H1 (cell line): ENCODE measurements around the gene MPST. TPM values are rescaled to one million over a fixed set of nuclear protein-coding genes. Genes with fewer than 3 reads are reported as not detected.

Source experiments
- CTCF ChIA-PET: fragments of 300-600 bp; sonication (Branson Sonifier 250); formaldehyde crosslinking; loops from one replicate; lab custom pipeline; 2021; ENCODE audit not compliant: partially characterized antibody; lab: Charles Lee
- POLR2A ChIA-PET: fragments of 300-600 bp; sonication (Branson Sonifier 250); formaldehyde crosslinking; loops from one replicate; lab custom pipeline; 2021; ENCODE audit warnings: inconsistent platforms; ENCODE audit not compliant: partially characterized antibody; lab: Charles Lee
- DNase-seq, 2 experiments: peaks; one replicate each; pipeline versions ENCODE4 v3.0.0 to v3.0.0-alpha.2; 2010 to 2022; ENCODE audit warnings: low spot score in 2 of 2, low read depth in 1 of 2, mixed read lengths in 1 of 2
- FAIRE-seq: peaks from 2 replicates; lab custom pipeline; 2011; peaks lifted over from hg19 to GRCh38; lab: Jason Lieb, UNC
- H2AFZ ChIP-seq: 2 replicates; pipeline ENCODE4 v1.8.1; 2012; ENCODE audit warnings: low read length, inconsistent platforms
- H2AK5ac ChIP-seq: 2 replicates; pipeline ENCODE4 v1.6.1; 2013; ENCODE audit warnings: low read depth, low read length
- H2BK120ac ChIP-seq: replicated peaks from 2 replicates; pipeline ENCODE3; 2013; ENCODE audit warnings: low read depth, low read length, inconsistent platforms
- H2BK12ac ChIP-seq: 2 replicates; pipeline ENCODE4 v1.6.1; 2013; ENCODE audit warnings: low read depth, low read length
- H2BK15ac ChIP-seq: 2 replicates; pipeline ENCODE4 v1.6.1; 2013; ENCODE audit warnings: low read length
- H2BK20ac ChIP-seq: 2 replicates; pipeline ENCODE4 v1.6.1; 2013; ENCODE audit warnings: low read length
- H2BK5ac ChIP-seq: 2 replicates; pipeline ENCODE4 v1.6.1; 2013; ENCODE audit warnings: low read depth, low read length
- H3K14ac ChIP-seq: 2 replicates; pipeline ENCODE4 v1.6.1; 2013; ENCODE audit warnings: inconsistent platforms; ENCODE audit not compliant: insufficient read length
- H3K18ac ChIP-seq: 2 replicates; pipeline ENCODE4 v1.6.1; 2013; ENCODE audit warnings: low read length; ENCODE audit errors: extremely low read depth
- H3K23ac ChIP-seq: 2 replicates; pipeline ENCODE4 v1.6.1; 2013; ENCODE audit warnings: inconsistent platforms; ENCODE audit not compliant: insufficient read length
- H3K23me2 ChIP-seq: 2 replicates; pipeline ENCODE4 v1.6.1; 2013; ENCODE audit warnings: low read depth, low read length
- H3K27ac ChIP-seq: 2 replicates; pipeline ENCODE4 v1.6.1; 2011; ENCODE audit warnings: low read depth, low read length, inconsistent platforms
- H3K27me3 ChIP-seq, 4 experiments: replicated peaks in 1 of 4; 1 replicate in 1 of 4; 2 replicates in 3 of 4; pipeline versions ENCODE4 v1.6.1 to v1.8.1; 2011 to 2013; ENCODE audit warnings: low read length in 3 of 4, mild to moderate bottlenecking in 3 of 4, inconsistent platforms in 2 of 4, mixed read lengths in 2 of 4, moderate library complexity in 1 of 4; ENCODE audit not compliant: control insufficient read depth in 3 of 4, insufficient read depth in 3 of 4; ENCODE audit errors: extremely low read depth in 1 of 4
- H3K36me3 ChIP-seq, 4 experiments: 2 replicates each; pipeline versions ENCODE4 v1.6.1 to v1.8.1; 2011 to 2013; ENCODE audit warnings: mild to moderate bottlenecking in 4 of 4, low read length in 3 of 4, moderate library complexity in 2 of 4, control low read depth in 1 of 4, inconsistent platforms in 1 of 4; ENCODE audit not compliant: insufficient read depth in 4 of 4, control insufficient read depth in 2 of 4
- H3K4ac ChIP-seq: replicated peaks from 2 replicates; pipeline ENCODE3; 2013; ENCODE audit warnings: low read length, low read depth, mixed read lengths, inconsistent platforms; ENCODE audit not compliant: insufficient read length
- H3K4me1 ChIP-seq, 4 experiments: replicated peaks in 1 of 4; 1 replicate in 1 of 4; 2 replicates in 3 of 4; pipeline versions ENCODE4 v1.6.1 to v1.8.1; 2011 to 2013; ENCODE audit warnings: low read length in 3 of 4, inconsistent platforms in 2 of 4, mixed read lengths in 1 of 4; ENCODE audit not compliant: insufficient read depth in 4 of 4, control insufficient read depth in 3 of 4
- H3K4me2 ChIP-seq, 2 experiments: 2 replicates each; pipeline versions ENCODE4 v1.6.1 to v1.8.1; 2011 to 2013; ENCODE audit warnings: low read depth in 2 of 2, low read length in 2 of 2, control low read depth in 1 of 2, inconsistent platforms in 1 of 2, mild to moderate bottlenecking in 1 of 2; ENCODE audit not compliant: insufficient read depth in 1 of 2
- H3K4me3 ChIP-seq, 4 experiments: fragments of 200-600, 300-600 bp in 1 of 4; sonication (generic), shearing (Covaris generic), sonication (Bioruptor Twin) in 1 of 4; 2 replicates each; pipeline versions ENCODE4 v1.5.1 to v1.8.1; 2011 to 2016; ENCODE audit warnings: low read length in 4 of 4, low read depth in 3 of 4, control low read depth in 2 of 4, inconsistent platforms in 2 of 4, mild to moderate bottlenecking in 2 of 4, mixed read lengths in 1 of 4, moderate library complexity in 1 of 4; ENCODE audit not compliant: insufficient read depth in 2 of 4; ENCODE audit errors: extremely low read depth in 1 of 4
- H3K56ac ChIP-seq: replicated peaks from 2 replicates; pipeline ENCODE3; 2013; ENCODE audit warnings: low read depth, mild to moderate bottlenecking, mixed read lengths, low read length, inconsistent platforms; ENCODE audit not compliant: insufficient read length
- H3K79me1 ChIP-seq: 2 replicates; pipeline ENCODE4 v1.6.1; 2013; ENCODE audit warnings: low read depth, low read length, control low read depth
- H3K79me2 ChIP-seq, 2 experiments: 2 replicates each; pipeline versions ENCODE4 v1.6.1 to v1.8.1; 2012 to 2013; ENCODE audit warnings: low read length in 2 of 2, mild to moderate bottlenecking in 2 of 2, inconsistent platforms in 1 of 2; ENCODE audit not compliant: insufficient read depth in 2 of 2, control insufficient read depth in 1 of 2
- H3K9ac ChIP-seq, 4 experiments: replicated peaks in 1 of 4; 1 replicate in 1 of 4; 2 replicates in 3 of 4; pipeline versions ENCODE4 v1.6.1 to v1.8.1; 2011 to 2013; ENCODE audit warnings: low read depth in 3 of 4, low read length in 3 of 4, control low read depth in 2 of 4, mild to moderate bottlenecking in 2 of 4, moderate library complexity in 2 of 4, inconsistent platforms in 1 of 4; ENCODE audit errors: extremely low read depth in 1 of 4
- H3K9me3 ChIP-seq, 2 experiments: 2 replicates each; pipeline versions ENCODE4 v1.6.1 to v1.8.1; 2012 to 2013; ENCODE audit warnings: mild to moderate bottlenecking in 2 of 2, moderate library complexity in 2 of 2, control low read depth in 1 of 2, inconsistent platforms in 1 of 2, low read depth in 1 of 2, low read length in 1 of 2, mixed read lengths in 1 of 2; ENCODE audit not compliant: insufficient read depth in 2 of 2
- H4K20me1 ChIP-seq, 2 experiments: replicated peaks in 1 of 2; 2 replicates each; pipeline versions ENCODE3 to v1.8.1; 2011 to 2013; ENCODE audit warnings: inconsistent platforms in 2 of 2, low read length in 2 of 2, mild to moderate bottlenecking in 1 of 2; ENCODE audit not compliant: insufficient read depth in 2 of 2, control insufficient read depth in 1 of 2
- H4K5ac ChIP-seq: 2 replicates; pipeline ENCODE4 v1.6.1; 2013; ENCODE audit warnings: low read length, low read depth, mixed read lengths, inconsistent platforms; ENCODE audit not compliant: insufficient read length
- H4K8ac ChIP-seq: 2 replicates; pipeline ENCODE4 v1.8.0; 2013; ENCODE audit warnings: mild to moderate bottlenecking, moderate library complexity, low read length, inconsistent platforms; ENCODE audit not compliant: insufficient read depth; ENCODE audit errors: extremely low read depth
- H4K91ac ChIP-seq: replicated peaks from 2 replicates; pipeline ENCODE3; 2013; ENCODE audit warnings: low read length, mixed read lengths, inconsistent platforms; ENCODE audit not compliant: insufficient read length
- NANOG ChIP-seq: IDR thresholded peaks from 2 replicates; pipeline ENCODE4 v1.6.1; 2011; ENCODE audit warnings: low read length, low read depth, mild to moderate bottlenecking, inconsistent platforms; ENCODE audit not compliant: insufficient read depth, poor library complexity, severe bottlenecking
- POLR2AphosphoS5 ChIP-seq: IDR thresholded peaks from 2 replicates; pipeline ENCODE4 v1.6.1; 2011; ENCODE audit warnings: low read depth, low read length
- RBBP5 ChIP-seq: IDR thresholded peaks from 2 replicates; pipeline ENCODE4 v1.7.1; 2012; ENCODE audit warnings: low read depth, mild to moderate bottlenecking, inconsistent platforms, low read length, moderate library complexity, borderline replicate concordance
- RFX5 ChIP-seq: IDR thresholded peaks from 2 replicates; pipeline ENCODE4 v1.6.1; 2011; ENCODE audit warnings: low read depth, low read length, improper control_type of control experiment, borderline replicate concordance
- SP1 ChIP-seq: IDR thresholded peaks from 2 replicates; pipeline ENCODE4 v1.6.1; 2011; ENCODE audit warnings: low read depth, low read length
- SP2 ChIP-seq: IDR thresholded peaks from 2 replicates; pipeline ENCODE4 v1.6.1; 2012; ENCODE audit warnings: mild to moderate bottlenecking, low read length, inconsistent platforms
- TAF1 ChIP-seq: IDR thresholded peaks from 2 replicates; pipeline ENCODE4 v1.6.1; 2011; ENCODE audit warnings: mild to moderate bottlenecking, low read depth, low read length
- WGBS, 2 experiments: shearing (Covaris generic) in 1 of 2; methylation state at CpG; one replicate each; pipeline versions ENCODE4 v1.1.6 to v1.1.7; 2013 to 2015; ENCODE audit warnings: low lambda C conversion rate in 2 of 2, mixed read lengths in 2 of 2, inconsistent platforms in 1 of 2, low coverage in 1 of 2, missing lambda C conversion rate in 1 of 2; ENCODE audit not compliant: insufficient replicate concordance in 2 of 2, insufficient coverage in 1 of 2, insufficient read length in 1 of 2; ENCODE audit errors: extremely low coverage in 1 of 2, missing lambda C conversion rate in 1 of 2; 5-methylcytosine and 5-hydroxymethylcytosine counted together
- polyA plus RNA-seq, 7 experiments: library from polyadenylated mRNA; depleted of rRNA in 3 of 7; stranded (reverse) in 5 of 7; unstranded in 2 of 7; fragments of >200 nt in 5 of 7; fragments of 200-250 nt in 2 of 7; gene quantifications; 1 replicate in 5 of 7; 2 replicates in 1 of 7; 4 replicates in 1 of 7; pipeline versions ENCODE4 v1.2.1 to v1.2.3, GENCODE V29; 2011 to 2013; ENCODE audit warnings: missing spikeins in 2 of 7, mixed read lengths in 2 of 7
- total RNA-seq: library from RNA; stranded (reverse); fragmentation: NEBNext Ultra II Directional; extraction: Animal tissue kit (Norgen Biotek cat#: 25700); gene quantifications from 2 replicates; pipeline ENCODE4 v1.2.1, GENCODE V29; 2021
- TF ChIP-seq, protein P1 (sequence below): IDR thresholded peaks from 2 replicates; pipeline ENCODE4 v1.6.1; 2011; ENCODE audit warnings: low read depth, mild to moderate bottlenecking, low read length; ENCODE audit not compliant: insufficient read depth
- TF ChIP-seq, protein P2 (sequence below): IDR thresholded peaks from 2 replicates; pipeline ENCODE4 v1.6.1; 2011; ENCODE audit warnings: low read length, improper control_type of control experiment

Gene MPST
- total and polyA plus RNA-seq, 2 of the 8 experiments (the other 6 are each of a cell fraction or from before 2014, with no cell fraction given): 86.0 to 124 TPM

GRCh38 chr22:37065180-37065579, 45.6 kb downstream of the MPST start:
- CTCF ChIA-PET: interaction anchor here (0.9 to 1.1 kb wide), 5 partner anchors 19 to 136 kb away, joined by 3 to 6 read pairs (median 3); no protein-coding TSS in a partner anchor
- 81% methylated on average over 2 of the region's 3 CpGs; no CpG with 5 or more reads in 1 of the 2 experiments for WGBS, 2 experiments

More at GRCh38 chr22:37065180-37065579, 45.6 kb downstream of the MPST start:
- H2AK5ac ChIP-seq: no peak overlapping the region
- no peak overlapping the region for H2BK12ac ChIP-seq
- peaks cover 3% of the 10 kb centered on the region; the same call in 1 of the 2 replicates for H3K23me2 ChIP-seq
- H3K9me3 ChIP-seq: no peaks in the 10 kb centered on the region
- H2AFZ ChIP-seq: no peak overlapping the region
- H2BK20ac ChIP-seq: no peak overlapping the region
- peaks cover 3 to 27% (median 16%) of the 10 kb centered on the region in 4 experiments for H3K4me1 ChIP-seq
- H4K8ac ChIP-seq: no peak overlapping the region
- no peak overlapping the region for H2BK15ac ChIP-seq
- H2BK120ac ChIP-seq: no peak overlapping the region
- H3K23ac ChIP-seq: no peak overlapping the region
- H4K5ac ChIP-seq: no peak overlapping the region
- no peak overlapping the region for H4K91ac ChIP-seq
- H3K4me2 ChIP-seq: no peak overlapping the region
- peaks cover 8 to 45% (median 39%) of the 10 kb centered on the region in 4 experiments for H3K27me3 ChIP-seq
- H3K4me3 ChIP-seq: no peak overlapping the region
- TF ChIP-seq, protein P1, sequence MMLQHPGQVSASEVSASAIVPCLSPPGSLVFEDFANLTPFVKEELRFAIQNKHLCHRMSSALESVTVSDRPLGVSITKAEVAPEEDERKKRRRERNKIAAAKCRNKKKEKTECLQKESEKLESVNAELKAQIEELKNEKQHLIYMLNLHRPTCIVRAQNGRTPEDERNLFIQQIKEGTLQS: no peak
- no peak for TF ChIP-seq SP1
- TF ChIP-seq RFX5: no peak
- no peak for TF ChIP-seq NANOG
- TF ChIP-seq, protein P2, sequence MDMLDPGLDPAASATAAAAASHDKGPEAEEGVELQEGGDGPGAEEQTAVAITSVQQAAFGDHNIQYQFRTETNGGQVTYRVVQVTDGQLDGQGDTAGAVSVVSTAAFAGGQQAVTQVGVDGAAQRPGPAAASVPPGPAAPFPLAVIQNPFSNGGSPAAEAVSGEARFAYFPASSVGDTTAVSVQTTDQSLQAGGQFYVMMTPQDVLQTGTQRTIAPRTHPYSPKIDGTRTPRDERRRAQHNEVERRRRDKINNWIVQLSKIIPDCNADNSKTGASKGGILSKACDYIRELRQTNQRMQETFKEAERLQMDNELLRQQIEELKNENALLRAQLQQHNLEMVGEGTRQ: no peak
- no peak for TF ChIP-seq TAF1
- TF ChIP-seq RBBP5: no peak
- no peak for TF ChIP-seq POLR2AphosphoS5
- TF ChIP-seq SP2: no peak
- peaks cover 0 to 2% (median 0%) of the 10 kb centered on the region in 4 experiments; a peak in 2 of 8 replicates for H3K36me3 ChIP-seq
- no peak overlapping the region for H3K18ac ChIP-seq
- no peak overlapping the region for H2BK5ac ChIP-seq
- no peak overlapping the region for H3K4ac ChIP-seq
- POLR2A ChIA-PET: interaction anchor here (1.4 to 1.6 kb wide), 2 partner anchors 19 to 36 kb away, joined by 3 read pairs; no protein-coding TSS in a partner anchor
- no peak for FAIRE-seq
- H3K56ac ChIP-seq: no peak overlapping the region
- H3K14ac ChIP-seq: no peak overlapping the region
- H3K79me1 ChIP-seq: no peaks in the 10 kb centered on the region
- H4K20me1 ChIP-seq: peaks cover 0 to 6% of the 10 kb centered on the region in 2 experiments
- DNase-seq: no peak
- H3K79me2 ChIP-seq: no peaks in the 10 kb centered on the region
- no peak overlapping the region for H3K27ac ChIP-seq
- H3K9ac ChIP-seq: no peak overlapping the region
